HEK293 (cell line): ENCODE results near the gene MGAT4B.

Source experiments
- GLI4 ChIP-seq: fragments of 450-650 bp; formaldehyde crosslinking; IDR thresholded peaks from 2 replicates; pipeline ENCODE4 v1.5.1; 2016; ENCODE audit warnings: missing biosample characterization, missing genetic modification characterization
- HOXC10 ChIP-seq: sonication (generic); formaldehyde crosslinking; IDR thresholded peaks from 2 replicates; pipeline ENCODE4 v1.8.1; 2023; ENCODE audit warnings: mild to moderate bottlenecking, missing genetic modification reagents
- KLF8 ChIP-seq: fragments of 450-650 bp; formaldehyde crosslinking; IDR thresholded peaks from 2 replicates; pipeline ENCODE4 v1.5.1; 2016; ENCODE audit warnings: missing biosample characterization, missing genetic modification characterization
- OVOL3 ChIP-seq: fragments of 450-650 bp; formaldehyde crosslinking; IDR thresholded peaks from 2 replicates; pipeline ENCODE4 v1.5.1; 2016; ENCODE audit warnings: missing biosample characterization, missing genetic modification characterization
- REPIN1 ChIP-seq: fragments of 450-650 bp; formaldehyde crosslinking; IDR thresholded peaks from 2 replicates; pipeline ENCODE4 v1.5.1; 2017; ENCODE audit warnings: missing biosample characterization, missing genetic modification characterization, low read depth
- SCRT2 ChIP-seq: fragments of 450-650 bp; formaldehyde crosslinking; IDR thresholded peaks from 2 replicates; pipeline ENCODE4 v1.5.1; 2016; ENCODE audit warnings: missing biosample characterization, missing genetic modification characterization
- ZNF169 ChIP-seq: fragments of 450-650 bp; formaldehyde crosslinking; IDR thresholded peaks from 2 replicates; pipeline ENCODE4 v1.5.1; 2016; ENCODE audit warnings: missing biosample characterization, missing genetic modification characterization
- ZNF214 ChIP-seq: fragments of 450-650 bp; formaldehyde crosslinking; IDR thresholded peaks from 2 replicates; pipeline ENCODE4 v1.5.1; 2017; ENCODE audit warnings: missing biosample characterization, mild to moderate bottlenecking, missing genetic modification characterization, borderline replicate concordance
- ZNF274 ChIP-seq, 2 experiments: fragments of 200-500 bp in 1 of 2; fragments of 450-650 bp in 1 of 2; sonication (Bioruptor generic) in 1 of 2; formaldehyde crosslinking in 1 of 2; IDR thresholded peaks; 2 replicates each; pipeline versions ENCODE4 v1.5.1 to v1.6.1; 2014 to 2016; ENCODE audit warnings: borderline replicate concordance in 1 of 2, inconsistent platforms in 1 of 2, low read length in 1 of 2, missing biosample characterization in 1 of 2, missing genetic modification characterization in 1 of 2
- ZNF354C ChIP-seq: fragments of 450-650 bp; formaldehyde crosslinking; IDR thresholded peaks from 2 replicates; pipeline ENCODE4 v1.5.1; 2016; ENCODE audit warnings: missing biosample characterization, missing genetic modification characterization, low read depth, borderline replicate concordance
- ZNF501 ChIP-seq: fragments of 450-650 bp; formaldehyde crosslinking; IDR thresholded peaks from 2 replicates; pipeline ENCODE4 v1.5.1; 2016; ENCODE audit warnings: missing biosample characterization, missing genetic modification characterization
- ZNF558 ChIP-seq: fragments of 450-650 bp; formaldehyde crosslinking; IDR thresholded peaks from 2 replicates; pipeline ENCODE4 v1.5.1; 2016; ENCODE audit warnings: missing biosample characterization, missing genetic modification characterization
- ZNF560 ChIP-seq: fragments of 450-650 bp; formaldehyde crosslinking; IDR thresholded peaks from 2 replicates; pipeline ENCODE4 v1.5.1; 2017; ENCODE audit warnings: missing biosample characterization, missing genetic modification characterization, borderline replicate concordance
- ZNF571 ChIP-seq: fragments of 450-650 bp; formaldehyde crosslinking; IDR thresholded peaks from 2 replicates; pipeline ENCODE4 v1.5.0; 2017; ENCODE audit warnings: missing biosample characterization, missing genetic modification characterization
- ZNF610 ChIP-seq: fragments of 450-650 bp; formaldehyde crosslinking; IDR thresholded peaks from 2 replicates; pipeline ENCODE4 v1.5.1; 2016; ENCODE audit warnings: missing biosample characterization, missing genetic modification characterization, borderline replicate concordance
- ZNF623 ChIP-seq: fragments of 450-650 bp; formaldehyde crosslinking; IDR thresholded peaks from 2 replicates; pipeline ENCODE4 v1.5.1; 2016; ENCODE audit warnings: missing biosample characterization, missing genetic modification characterization
- ZNF639 ChIP-seq: fragments of 450-650 bp; formaldehyde crosslinking; IDR thresholded peaks from 2 replicates; pipeline ENCODE4 v1.5.1; 2016; ENCODE audit warnings: missing biosample characterization, missing genetic modification characterization
- ZNF792 ChIP-seq: fragments of 450-650 bp; formaldehyde crosslinking; IDR thresholded peaks from 2 replicates; pipeline ENCODE4 v1.5.1; 2016; ENCODE audit warnings: missing biosample characterization, missing genetic modification characterization
- ZNF843 ChIP-seq: fragments of 450-650 bp; formaldehyde crosslinking; IDR thresholded peaks from 2 replicates; pipeline ENCODE4 v1.5.1; 2016; ENCODE audit warnings: missing biosample characterization, missing genetic modification characterization
- ZXDB ChIP-seq: fragments of 450-650 bp; formaldehyde crosslinking; IDR thresholded peaks from 2 replicates; pipeline ENCODE4 v1.5.1; 2016; ENCODE audit warnings: missing biosample characterization, missing genetic modification characterization
- TF ChIP-seq, protein P1 (sequence below): fragments of 450-650 bp; IDR thresholded peaks from 2 replicates; pipeline ENCODE4 v1.5.1; 2018; ENCODE audit warnings: missing biosample characterization, mild to moderate bottlenecking, missing genetic modification characterization
- TF ChIP-seq, protein P2 (sequence below): fragments of 450-650 bp; formaldehyde crosslinking; IDR thresholded peaks from 2 replicates; pipeline ENCODE4 v1.5.1; 2016; ENCODE audit warnings: missing biosample characterization, missing genetic modification characterization
- TF ChIP-seq, protein P3 (sequence below): fragments of 450-650 bp; formaldehyde crosslinking; optimal IDR thresholded peaks from 2 replicates; pipeline ENCODE3; 2016; ENCODE audit warnings: missing biosample characterization, mild to moderate bottlenecking, missing genetic modification characterization
- TF ChIP-seq, protein P4 (sequence below): fragments of 450-650 bp; formaldehyde crosslinking; IDR thresholded peaks from 2 replicates; pipeline ENCODE4 v1.5.1; 2017; ENCODE audit warnings: missing biosample characterization, missing genetic modification characterization

The MGAT4B gene

GRCh38 chr5:179795863-179796833 is 10.5 kb downstream of the MGAT4B start (continued):
- TF ChIP-seq, protein P1, sequence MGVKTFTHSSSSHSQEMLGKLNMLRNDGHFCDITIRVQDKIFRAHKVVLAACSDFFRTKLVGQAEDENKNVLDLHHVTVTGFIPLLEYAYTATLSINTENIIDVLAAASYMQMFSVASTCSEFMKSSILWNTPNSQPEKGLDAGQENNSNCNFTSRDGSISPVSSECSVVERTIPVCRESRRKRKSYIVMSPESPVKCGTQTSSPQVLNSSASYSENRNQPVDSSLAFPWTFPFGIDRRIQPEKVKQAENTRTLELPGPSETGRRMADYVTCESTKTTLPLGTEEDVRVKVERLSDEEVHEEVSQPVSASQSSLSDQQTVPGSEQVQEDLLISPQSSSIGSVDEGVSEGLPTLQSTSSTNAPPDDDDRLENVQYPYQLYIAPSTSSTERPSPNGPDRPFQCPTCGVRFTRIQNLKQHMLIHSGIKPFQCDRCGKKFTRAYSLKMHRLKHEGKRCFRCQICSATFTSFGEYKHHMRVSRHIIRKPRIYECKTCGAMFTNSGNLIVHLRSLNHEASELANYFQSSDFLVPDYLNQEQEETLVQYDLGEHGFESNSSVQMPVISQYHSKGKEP, result peak; percentile 53; the same call in 1 of the 2 replicates
- TF ChIP-seq ZNF560 (no peak), GLI4 (tag by site-specific recombination) (no peak), ZNF501 (tag by site-specific recombination) (no peak; the same call in 1 of the 2 replicates), ZXDB (peak; percentile 46), ZNF792 (tag by site-specific recombination) (no peak), ZNF623 (tag by site-specific recombination) (no peak), ZNF571 (tag by site-specific recombination) (no peak), ZNF610 (no peak), OVOL3 (tag by site-specific recombination) (no peak), ZNF274 (IDR thresholded peaks at IDR 0.05; ENCODE audit: low read length) (no peak), ZNF274 (tag by site-specific recombination; IDR thresholded peaks at IDR 0.05; ENCODE audit: borderline replicate concordance) (no peak), ZNF169 (no peak), SCRT2 (tag by site-specific recombination) (0 out of 2 replicates have a peak, but pooled peaks have one; percentile 27), HOXC10 (CRISPR knock-in tag) (no peak), REPIN1 (tag by site-specific recombination) (no peak), ZNF639 (tag by site-specific recombination) (no peak), KLF8 (tag by site-specific recombination) (peak; percentile 62), ZNF843 (tag by site-specific recombination) (no peak), ZNF558 (tag by site-specific recombination) (no peak), ZNF354C (no peak), ZNF214 (tag by site-specific recombination) (no peak)
- TF ChIP-seq, protein P2, sequence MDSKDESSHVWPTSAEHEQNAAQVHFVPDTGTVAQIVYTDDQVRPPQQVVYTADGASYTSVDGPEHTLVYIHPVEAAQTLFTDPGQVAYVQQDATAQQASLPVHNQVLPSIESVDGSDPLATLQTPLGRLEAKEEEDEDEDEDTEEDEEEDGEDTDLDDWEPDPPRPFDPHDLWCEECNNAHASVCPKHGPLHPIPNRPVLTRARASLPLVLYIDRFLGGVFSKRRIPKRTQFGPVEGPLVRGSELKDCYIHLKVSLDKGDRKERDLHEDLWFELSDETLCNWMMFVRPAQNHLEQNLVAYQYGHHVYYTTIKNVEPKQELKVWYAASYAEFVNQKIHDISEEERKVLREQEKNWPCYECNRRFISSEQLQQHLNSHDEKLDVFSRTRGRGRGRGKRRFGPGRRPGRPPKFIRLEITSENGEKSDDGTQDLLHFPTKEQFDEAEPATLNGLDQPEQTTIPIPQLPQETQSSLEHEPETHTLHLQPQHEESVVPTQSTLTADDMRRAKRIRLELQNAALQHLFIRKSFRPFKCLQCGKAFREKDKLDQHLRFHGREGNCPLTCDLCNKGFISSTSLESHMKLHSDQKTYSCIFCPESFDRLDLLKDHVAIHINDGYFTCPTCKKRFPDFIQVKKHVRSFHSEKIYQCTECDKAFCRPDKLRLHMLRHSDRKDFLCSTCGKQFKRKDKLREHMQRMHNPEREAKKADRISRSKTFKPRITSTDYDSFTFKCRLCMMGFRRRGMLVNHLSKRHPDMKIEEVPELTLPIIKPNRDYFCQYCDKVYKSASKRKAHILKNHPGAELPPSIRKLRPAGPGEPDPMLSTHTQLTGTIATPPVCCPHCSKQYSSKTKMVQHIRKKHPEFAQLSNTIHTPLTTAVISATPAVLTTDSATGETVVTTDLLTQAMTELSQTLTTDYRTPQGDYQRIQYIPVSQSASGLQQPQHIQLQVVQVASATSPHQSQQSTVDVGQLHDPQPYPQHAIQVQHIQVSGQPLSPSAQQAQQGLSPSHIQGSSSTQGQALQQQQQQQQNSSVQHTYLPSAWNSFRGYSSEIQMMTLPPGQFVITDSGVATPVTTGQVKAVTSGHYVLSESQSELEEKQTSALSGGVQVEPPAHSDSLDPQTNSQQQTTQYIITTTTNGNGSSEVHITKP (tag by site-specific recombination), result 0 out of 2 replicates have a peak, but pooled peaks have one; percentile 21
- TF ChIP-seq, protein P3, sequence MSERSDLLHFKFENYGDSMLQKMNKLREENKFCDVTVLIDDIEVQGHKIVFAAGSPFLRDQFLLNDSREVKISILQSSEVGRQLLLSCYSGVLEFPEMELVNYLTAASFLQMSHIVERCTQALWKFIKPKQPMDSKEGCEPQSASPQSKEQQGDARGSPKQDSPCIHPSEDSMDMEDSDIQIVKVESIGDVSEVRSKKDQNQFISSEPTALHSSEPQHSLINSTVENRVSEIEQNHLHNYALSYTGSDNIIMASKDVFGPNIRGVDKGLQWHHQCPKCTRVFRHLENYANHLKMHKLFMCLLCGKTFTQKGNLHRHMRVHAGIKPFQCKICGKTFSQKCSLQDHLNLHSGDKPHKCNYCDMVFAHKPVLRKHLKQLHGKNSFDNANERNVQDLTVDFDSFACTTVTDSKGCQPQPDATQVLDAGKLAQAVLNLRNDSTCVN (tag by site-specific recombination), result peak; percentile 90
- TF ChIP-seq, protein P4, sequence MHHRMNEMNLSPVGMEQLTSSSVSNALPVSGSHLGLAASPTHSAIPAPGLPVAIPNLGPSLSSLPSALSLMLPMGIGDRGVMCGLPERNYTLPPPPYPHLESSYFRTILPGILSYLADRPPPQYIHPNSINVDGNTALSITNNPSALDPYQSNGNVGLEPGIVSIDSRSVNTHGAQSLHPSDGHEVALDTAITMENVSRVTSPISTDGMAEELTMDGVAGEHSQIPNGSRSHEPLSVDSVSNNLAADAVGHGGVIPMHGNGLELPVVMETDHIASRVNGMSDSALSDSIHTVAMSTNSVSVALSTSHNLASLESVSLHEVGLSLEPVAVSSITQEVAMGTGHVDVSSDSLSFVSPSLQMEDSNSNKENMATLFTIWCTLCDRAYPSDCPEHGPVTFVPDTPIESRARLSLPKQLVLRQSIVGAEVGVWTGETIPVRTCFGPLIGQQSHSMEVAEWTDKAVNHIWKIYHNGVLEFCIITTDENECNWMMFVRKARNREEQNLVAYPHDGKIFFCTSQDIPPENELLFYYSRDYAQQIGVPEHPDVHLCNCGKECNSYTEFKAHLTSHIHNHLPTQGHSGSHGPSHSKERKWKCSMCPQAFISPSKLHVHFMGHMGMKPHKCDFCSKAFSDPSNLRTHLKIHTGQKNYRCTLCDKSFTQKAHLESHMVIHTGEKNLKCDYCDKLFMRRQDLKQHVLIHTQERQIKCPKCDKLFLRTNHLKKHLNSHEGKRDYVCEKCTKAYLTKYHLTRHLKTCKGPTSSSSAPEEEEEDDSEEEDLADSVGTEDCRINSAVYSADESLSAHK (tag by site-specific recombination), result no peak
